Measurements from ENCODE around the gene NRXN3.

GRCh38 chr14:79442786-79443185, 1272.6 kb downstream of the NRXN3 start:
- TF ChIP-seq CTCF (IDR thresholded peaks at IDR 0.05) = no peak
- no peak for TF ChIP-seq USF1 (IDR thresholded peaks at IDR 0.05; ENCODE audit: borderline replicate concordance, low read depth)
- no peak for TF ChIP-seq USF2 (IDR thresholded peaks at IDR 0.05; ENCODE audit: borderline replicate concordance, low read depth, low read length)
- TF ChIP-seq POLR2AphosphoS5 (IDR thresholded peaks at IDR 0.05; ENCODE audit: low read depth, low read length) = no peak
- no peak for TF ChIP-seq FOXM1 (IDR thresholded peaks at IDR 0.05; ENCODE audit: low read depth)
- no peak for TF ChIP-seq REST (IDR thresholded peaks at IDR 0.05; ENCODE audit: low read depth, low read length)
- TF ChIP-seq GABPA (IDR thresholded peaks at IDR 0.05; ENCODE audit: low read depth) = no peak
- no peak for TF ChIP-seq MAX (IDR thresholded peaks at IDR 0.05; ENCODE audit: low read depth)
- no peak for TF ChIP-seq YY1 (IDR thresholded peaks at IDR 0.05; ENCODE audit: low read depth)
- TF ChIP-seq EZH2phosphoT487 (IDR thresholded peaks at IDR 0.05; ENCODE audit: borderline replicate concordance, low read depth) = no peak

All from SK-N-SH (cell line).